Fibroblast of the aortic adventitia (primary cell): ENCODE measurements around the gene DNAH11. TPM values are rescaled to one million over a fixed set of nuclear protein-coding genes. Genes with fewer than 3 reads are reported as not detected.

Experiments used
- DNase-seq: peaks from one replicate; pipeline ENCODE4 v3.0.0-alpha.2; 2010; ENCODE audit warnings: low read depth
- H3K4me3 ChIP-seq: 2 replicates; pipeline ENCODE4 v1.5.1; 2011; ENCODE audit warnings: low read depth, mild to moderate bottlenecking, control low read depth, low read length, moderate library complexity
- total RNA-seq: library from RNA; depleted of rRNA; stranded (reverse); fragments of >200 nt; gene quantifications from 2 replicates; pipeline ENCODE4 v1.2.3, GENCODE V29; 2012; ENCODE audit warnings: low replicate concordance
- TF ChIP-seq, protein P1 (sequence below): IDR thresholded peaks from 2 replicates; pipeline ENCODE4 v1.5.1; 2011; ENCODE audit warnings: mild to moderate bottlenecking, low read length, control low read depth, inconsistent platforms; ENCODE audit not compliant: insufficient read depth

The DNAH11 gene
- total RNA-seq, 1 donor: 2.7 TPM

DNA sequence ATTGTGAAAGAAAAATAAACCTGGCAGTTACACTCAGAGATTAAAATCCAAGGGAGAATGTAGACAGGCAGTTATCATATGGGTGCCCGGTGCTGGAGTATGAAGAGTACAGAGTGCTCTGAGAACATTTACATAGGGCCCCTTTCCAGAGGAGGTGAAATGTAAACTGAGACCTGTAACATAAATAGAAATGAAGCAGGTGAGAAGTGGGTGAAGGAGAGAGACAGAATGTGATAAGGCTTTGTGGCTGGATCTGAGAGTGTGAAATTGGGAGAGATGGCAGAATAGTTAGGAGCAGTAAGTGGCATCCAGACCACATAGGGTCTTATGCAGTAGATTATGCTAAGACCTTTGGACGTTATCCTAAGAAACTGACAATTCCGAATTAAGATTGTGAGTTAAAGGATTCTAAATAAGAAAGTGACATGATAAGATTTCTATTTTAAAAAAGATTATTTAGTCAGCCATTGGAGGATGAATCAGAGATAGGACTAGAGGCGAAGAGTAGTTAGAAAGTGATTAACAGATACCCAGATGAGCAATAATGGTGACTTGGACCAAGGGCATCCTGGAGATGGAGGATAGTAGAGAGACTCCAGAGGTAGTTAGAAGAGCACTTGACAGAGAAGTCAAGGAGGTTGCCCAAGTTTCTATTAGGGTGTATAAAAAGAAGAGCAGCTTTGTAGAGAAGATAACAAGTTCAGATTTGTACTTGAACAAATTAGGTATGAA lies 36.7 kb downstream of the DNAH11 start:
- DNase-seq: no peak
- TF ChIP-seq, protein P1, sequence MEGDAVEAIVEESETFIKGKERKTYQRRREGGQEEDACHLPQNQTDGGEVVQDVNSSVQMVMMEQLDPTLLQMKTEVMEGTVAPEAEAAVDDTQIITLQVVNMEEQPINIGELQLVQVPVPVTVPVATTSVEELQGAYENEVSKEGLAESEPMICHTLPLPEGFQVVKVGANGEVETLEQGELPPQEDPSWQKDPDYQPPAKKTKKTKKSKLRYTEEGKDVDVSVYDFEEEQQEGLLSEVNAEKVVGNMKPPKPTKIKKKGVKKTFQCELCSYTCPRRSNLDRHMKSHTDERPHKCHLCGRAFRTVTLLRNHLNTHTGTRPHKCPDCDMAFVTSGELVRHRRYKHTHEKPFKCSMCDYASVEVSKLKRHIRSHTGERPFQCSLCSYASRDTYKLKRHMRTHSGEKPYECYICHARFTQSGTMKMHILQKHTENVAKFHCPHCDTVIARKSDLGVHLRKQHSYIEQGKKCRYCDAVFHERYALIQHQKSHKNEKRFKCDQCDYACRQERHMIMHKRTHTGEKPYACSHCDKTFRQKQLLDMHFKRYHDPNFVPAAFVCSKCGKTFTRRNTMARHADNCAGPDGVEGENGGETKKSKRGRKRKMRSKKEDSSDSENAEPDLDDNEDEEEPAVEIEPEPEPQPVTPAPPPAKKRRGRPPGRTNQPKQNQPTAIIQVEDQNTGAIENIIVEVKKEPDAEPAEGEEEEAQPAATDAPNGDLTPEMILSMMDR: no peak
- H3K4me3 ChIP-seq: no peak overlapping the region

DNA sequence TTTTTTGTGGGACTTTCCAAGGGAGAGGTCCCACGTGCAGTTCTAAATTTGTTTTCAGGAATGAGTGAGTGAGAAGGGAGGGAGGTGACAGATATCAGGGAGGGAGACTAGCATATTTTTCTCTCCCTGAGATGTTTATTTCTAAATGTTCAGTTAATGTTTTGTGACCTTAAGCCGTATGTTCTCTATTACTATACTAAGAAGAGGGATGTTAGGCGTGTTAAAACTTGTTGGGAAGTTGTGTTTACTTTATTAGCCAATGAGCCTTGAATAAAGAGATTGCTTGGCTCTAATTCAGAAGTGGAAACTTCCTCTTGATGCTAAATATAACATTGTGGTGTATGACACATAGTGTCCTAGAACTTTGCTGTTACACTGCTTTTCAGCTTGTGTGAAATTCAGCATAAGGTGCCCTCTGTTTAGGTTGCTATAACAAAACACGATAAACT lies 37.3 kb downstream of the DNAH11 start:
- peak; percentile 68 for DNase-seq
- H3K4me3 ChIP-seq: no peak overlapping the region
- TF ChIP-seq, protein P1: no peak

DNA sequence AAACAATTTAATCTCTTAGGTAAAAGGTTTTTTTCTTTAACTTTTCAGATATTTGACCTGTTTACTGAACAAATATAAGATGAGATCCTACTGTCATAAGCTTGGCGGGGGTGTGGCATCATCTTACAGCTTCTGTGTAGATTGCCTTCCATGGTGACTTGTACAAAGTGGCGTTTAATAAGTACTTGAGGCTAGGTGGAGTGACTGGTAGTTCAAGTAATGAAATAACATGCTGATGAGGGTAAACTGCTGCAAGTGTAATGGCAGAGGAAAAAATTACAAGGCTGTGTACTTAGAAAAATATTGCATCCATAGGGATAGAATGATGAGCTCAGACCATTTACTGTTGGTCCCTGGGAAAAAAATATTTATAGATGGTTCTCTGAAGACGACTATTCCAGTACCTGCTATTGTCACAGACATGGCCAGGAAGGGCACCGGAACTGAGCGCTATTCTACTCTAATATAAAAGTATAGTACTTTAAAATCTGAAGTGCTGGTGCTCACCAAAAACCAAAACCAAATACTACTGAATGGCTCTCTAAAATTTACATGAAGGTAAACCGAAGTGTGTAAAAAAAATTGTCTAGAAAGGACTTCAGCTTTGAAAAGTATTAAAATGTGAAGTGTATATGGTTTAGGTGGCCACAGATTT lies 42.4 kb downstream of the DNAH11 start:
- TF ChIP-seq, protein P1: no peak
- no peak for DNase-seq
- H3K4me3 ChIP-seq: no peak overlapping the region

DNA sequence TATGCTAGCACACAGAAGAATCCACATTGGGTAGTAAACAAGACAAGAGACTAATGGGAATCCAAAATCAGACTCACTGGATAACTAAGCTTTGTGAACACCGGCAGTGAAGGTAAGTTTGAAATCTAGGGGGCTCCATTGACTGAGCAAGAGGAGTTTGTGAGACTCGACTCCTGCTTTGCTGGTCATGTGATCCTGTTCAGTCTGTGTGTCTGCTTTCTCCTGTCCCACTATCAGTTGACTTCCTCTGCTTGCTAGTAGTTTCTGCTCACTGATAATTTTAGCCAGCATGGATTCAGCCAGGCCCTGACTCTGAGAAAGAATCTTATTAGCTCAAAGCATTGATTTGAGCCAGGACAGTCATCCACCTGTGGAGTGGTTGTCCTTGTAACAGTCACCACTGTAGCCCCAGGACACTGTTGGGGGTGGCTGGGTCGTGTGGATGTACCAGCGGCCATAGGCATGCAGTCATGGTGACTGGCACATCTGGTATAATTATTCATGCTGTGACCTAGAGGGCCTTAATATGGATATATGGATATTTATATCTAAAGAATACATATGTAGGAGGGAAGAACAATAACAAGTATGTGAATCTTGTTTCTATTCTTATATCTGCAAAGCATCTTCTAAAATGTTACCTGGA lies 44.4 kb downstream of the DNAH11 start:
- TF ChIP-seq, protein P1: no peak
- no peak overlapping the region for H3K4me3 ChIP-seq
- no peak for DNase-seq

DNA sequence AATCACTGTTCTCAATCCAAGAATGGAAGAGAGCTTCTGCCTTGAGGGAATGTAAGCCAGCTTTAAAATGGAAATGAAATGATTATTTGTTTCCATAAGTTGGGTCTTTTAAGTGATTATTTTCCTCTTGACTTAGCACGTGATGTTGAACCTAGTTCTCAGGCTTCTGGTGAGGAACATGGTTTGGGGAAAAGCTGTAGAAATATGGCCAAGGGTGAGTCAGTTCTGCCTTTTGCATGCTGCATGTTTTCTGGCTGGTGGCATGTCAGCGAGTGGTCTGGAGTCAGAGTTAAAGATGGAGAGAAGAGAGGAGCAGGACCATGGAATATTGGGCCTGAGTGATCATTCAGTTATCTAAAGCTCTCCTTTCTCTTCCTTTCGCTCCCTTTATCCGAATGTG lies 54.0 kb downstream of the DNAH11 start:
- DNase-seq: no peak
- TF ChIP-seq, protein P1: no peak
- H3K4me3 ChIP-seq: no peak overlapping the region

DNA sequence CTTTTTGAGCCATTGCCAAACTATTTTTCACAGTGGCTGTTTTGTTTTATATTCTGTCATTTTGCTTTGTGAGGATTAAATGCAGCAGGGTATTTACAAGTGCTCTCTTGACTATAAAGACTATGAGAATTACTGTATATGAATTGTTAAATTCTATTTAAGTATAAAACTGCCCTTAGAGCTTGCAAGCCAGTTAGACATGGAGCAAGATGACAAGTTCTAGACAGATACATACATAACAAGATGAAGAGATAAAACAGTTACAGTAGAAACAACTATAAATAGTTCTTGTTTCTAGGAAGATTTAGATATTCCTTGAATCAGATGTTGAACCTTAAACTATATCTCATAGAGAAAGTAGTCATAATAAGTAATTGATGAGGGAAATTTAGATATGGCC lies 60.6 kb downstream of the DNAH11 start:
- no peak for DNase-seq
- TF ChIP-seq, protein P1: no peak
- no peak overlapping the region for H3K4me3 ChIP-seq
